Endodermal cell (in vitro differentiated cells): ENCODE results near the gene CBX8. TPM values are rescaled to one million over a fixed set of nuclear protein-coding genes. Genes with fewer than 3 reads are reported as not detected.

Source experiments
- DNase-seq: peaks from one replicate; pipeline ENCODE4 v3.0.0-alpha.2; 2017
- H3K27ac ChIP-seq: 2 replicates; pipeline ENCODE4 v1.5.1; 2013; ENCODE audit warnings: mild to moderate bottlenecking, low read depth, low read length, moderate library complexity
- H3K27me3 ChIP-seq: 2 replicates; pipeline ENCODE4 v1.6.1; 2013; ENCODE audit warnings: mild to moderate bottlenecking, low read length, moderate library complexity; ENCODE audit not compliant: insufficient read depth, control insufficient read depth, poor library complexity, severe bottlenecking
- H3K36me3 ChIP-seq: 2 replicates; pipeline ENCODE4 v1.7.0; 2013; ENCODE audit warnings: mild to moderate bottlenecking, low read length, moderate library complexity; ENCODE audit not compliant: control insufficient read depth, insufficient read depth
- H3K4me1 ChIP-seq: one replicate; pipeline ENCODE4 v1.7.0; 2013; ENCODE audit warnings: low read length; ENCODE audit not compliant: control insufficient read depth, insufficient read depth
- H3K4me3 ChIP-seq: 2 replicates; pipeline ENCODE4 v1.5.1; 2013; ENCODE audit warnings: mild to moderate bottlenecking, low read length, moderate library complexity
- H3K9ac ChIP-seq: 2 replicates; pipeline ENCODE4 v1.6.1; 2013; ENCODE audit warnings: mild to moderate bottlenecking, low read length, moderate library complexity; ENCODE audit not compliant: poor library complexity, severe bottlenecking; ENCODE audit errors: extremely low read depth
- H3K9me3 ChIP-seq: 2 replicates; pipeline ENCODE4 v1.6.1; 2013; ENCODE audit warnings: mild to moderate bottlenecking, low read length, moderate library complexity; ENCODE audit not compliant: control insufficient read depth
- H3K27ac Mint-ChIP-seq: 2 replicates; pipeline ENCODE4 v1.8.0; 2020; ENCODE audit warnings: mixed read lengths
- H3K27me3 Mint-ChIP-seq: 2 replicates; pipeline ENCODE4 v1.8.0; 2021; ENCODE audit warnings: mild to moderate bottlenecking, mixed read lengths; ENCODE audit not compliant: insufficient read depth
- H3K36me3 Mint-ChIP-seq: 2 replicates; pipeline ENCODE4 v1.8.0; 2020; ENCODE audit warnings: low read depth, mixed read lengths
- H3K4me1 Mint-ChIP-seq: 2 replicates; pipeline ENCODE4 v1.8.0; 2020; ENCODE audit warnings: mixed read lengths
- H3K4me3 Mint-ChIP-seq: 2 replicates; pipeline ENCODE4 v1.8.0; 2020; ENCODE audit warnings: mild to moderate bottlenecking, moderate library complexity, mixed read lengths
- H3K9me3 Mint-ChIP-seq: 2 replicates; pipeline ENCODE4 v1.8.0; 2020; ENCODE audit warnings: mild to moderate bottlenecking, mixed read lengths
- CTCF ChIP-seq: fragments of 200-600 bp; sonication (generic); conservative IDR thresholded peaks from 2 replicates; pipeline ENCODE4 v1.5.0; 2021; ENCODE audit warnings: antibody characterized with exemption, mild to moderate bottlenecking
- WGBS, 2 experiments: methylation state at CpG; one replicate each; pipeline versions ENCODE4 v1.1.5 to v1.1.7; 2013; ENCODE audit warnings: missing lambda C conversion rate in 2 of 2, mixed read lengths in 1 of 2; ENCODE audit not compliant: insufficient coverage in 1 of 2, insufficient read length in 1 of 2; 5-methylcytosine and 5-hydroxymethylcytosine counted together
- total RNA-seq, 2 donors: library from RNA; stranded (reverse); fragmentation: NEBNext Ultra II Directional in 1 of 2; extraction: Animal tissue kit (Norgen Biotek cat#: 25700) in 1 of 2; gene quantifications; 2 replicates in 1 of 2; 3 replicates in 1 of 2; pipeline ENCODE4 v1.2.1, GENCODE V29; 2021

The CBX8 gene
- total RNA-seq, 2 donors from 2014 or later = 5.4 to 5.6 TPM

DNA sequence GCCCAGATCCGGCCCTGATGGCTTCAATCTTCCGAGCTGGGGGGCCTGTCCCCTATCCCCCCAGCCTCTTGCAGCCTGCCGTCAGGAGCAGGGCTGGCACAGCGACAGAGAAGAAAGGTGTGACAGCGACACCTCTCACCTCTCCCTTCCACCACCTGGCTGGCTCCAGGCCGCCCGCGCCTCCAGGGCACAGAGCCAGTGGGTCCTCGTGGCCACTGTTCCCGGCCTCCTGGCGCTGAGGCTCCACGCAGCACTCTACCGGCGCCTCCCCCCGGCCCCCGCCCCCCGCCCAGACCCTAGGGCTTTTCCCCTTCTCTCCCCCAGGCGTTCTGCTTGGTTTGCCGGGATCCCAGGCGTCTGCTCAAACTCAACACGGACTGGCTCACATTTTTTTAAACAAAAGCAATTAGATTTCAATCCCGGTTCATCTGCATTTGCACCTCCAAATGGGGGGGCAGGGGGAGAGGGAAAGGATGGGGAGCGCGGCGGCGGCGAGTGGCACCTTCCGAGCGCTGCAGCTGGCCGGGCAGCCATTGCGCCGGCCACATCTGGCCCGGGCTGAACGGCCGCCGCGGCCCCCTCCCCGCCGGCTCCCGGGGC lies 12.8 kb upstream of the CBX8 start:
- no peak overlapping the region for H3K27ac ChIP-seq

GRCh38 chr17:79808763-79809529 lies 12.1 kb upstream of the CBX8 start:
- peak overlapping the region; percentile 42 for H3K4me3 Mint-ChIP-seq
- no peaks in the 10 kb centered on the region for H3K9me3 Mint-ChIP-seq
- H3K27me3 Mint-ChIP-seq = peaks cover 91% of the 10 kb centered on the region
- peaks cover 88% of the 10 kb centered on the region for H3K27me3 ChIP-seq
- DNase-seq = peak; percentile 90
- no peak overlapping the region for H3K4me3 ChIP-seq
- WGBS, 2 experiments = 22 to 31% methylated on average over 15 to 20 of the region's 20 CpGs
- no peaks in the 10 kb centered on the region for H3K36me3 Mint-ChIP-seq
- H3K9me3 ChIP-seq = no peaks in the 10 kb centered on the region
- no peak overlapping the region for H3K9ac ChIP-seq
- no peak overlapping the region for H3K27ac ChIP-seq
- no peaks in the 10 kb centered on the region for H3K36me3 ChIP-seq
- no peaks in the 10 kb centered on the region for H3K4me1 ChIP-seq
- no peak overlapping the region for H3K27ac Mint-ChIP-seq
- H3K4me1 Mint-ChIP-seq = peaks cover 10% of the 10 kb centered on the region
- TF ChIP-seq CTCF = peak; percentile 72

More for the DNA sequence above, 12.8 kb upstream of the CBX8 start:
- Mint-ChIP-seq H3K36me3 (no peaks in the 10 kb centered on the region), H3K27me3 (peaks cover 91% of the 10 kb centered on the region), H3K9me3 (peaks cover 5% of the 10 kb centered on the region), H3K27ac (no peak overlapping the region), H3K4me1 (peaks cover 14% of the 10 kb centered on the region), H3K4me3 (peak overlapping the region; percentile 42)
- Histone ChIP-seq H3K9ac (no peak overlapping the region), H3K36me3 (no peaks in the 10 kb centered on the region), H3K4me3 (no peak overlapping the region), H3K4me1 (no peaks in the 10 kb centered on the region), H3K9me3 (no peaks in the 10 kb centered on the region), H3K27me3 (peaks cover 88% of the 10 kb centered on the region)
- no peak for TF ChIP-seq CTCF
- WGBS, 2 experiments = 0 to 2% methylated on average over 2 to 39 of the region's 40 CpGs
- peak; percentile 79 for DNase-seq

- Histone ChIP-seq H3K9ac (no peak overlapping the region), H3K9me3 (no peaks in the 10 kb centered on the region), H3K4me1 (no peaks in the 10 kb centered on the region), H3K27me3 (peaks cover 94% of the 10 kb centered on the region), H3K36me3 (no peaks in the 10 kb centered on the region), H3K27ac (no peak overlapping the region), H3K4me3 (no peak overlapping the region)
- peak; percentile 62 for DNase-seq
- Mint-ChIP-seq H3K4me3 (no peak overlapping the region), H3K36me3 (no peaks in the 10 kb centered on the region), H3K27ac (no peak overlapping the region), H3K27me3 (peaks cover 98% of the 10 kb centered on the region), H3K4me1 (peaks cover 8% of the 10 kb centered on the region), H3K9me3 (peaks cover 2% of the 10 kb centered on the region)
- WGBS, 2 experiments = 38 to 46% methylated on average over 7 to 13 of the region's 13 CpGs
- no peak for TF ChIP-seq CTCF
Measured at GRCh38 chr17:79806863-79807720, 10.2 kb upstream of the CBX8 start.
